Keratinocyte (primary cell): ENCODE data around the gene EFHD1.

Experiments
- CTCF ChIP-seq, 3 experiments: IDR thresholded peaks in 1 of 3; conservative IDR thresholded peaks in 1 of 3; optimal IDR thresholded peaks in 1 of 3; 2 replicates in 2 of 3; 3 replicates in 1 of 3; pipeline versions ENCODE3 to v1.5.1; 2011; ENCODE audit warnings: low read length in 3 of 3, mild to moderate bottlenecking in 3 of 3, moderate library complexity in 2 of 3, control low read depth in 1 of 3, inconsistent platforms in 1 of 3; ENCODE audit not compliant: insufficient read depth in 2 of 3; ENCODE audit errors: extremely low read depth in 1 of 3
- EZH2 ChIP-seq: IDR thresholded peaks from one replicate; pipeline ENCODE4 v1.6.1; 2012; ENCODE audit warnings: inconsistent platforms, mild to moderate bottlenecking, low read length, moderate library complexity

- TF ChIP-seq CTCF (optimal IDR thresholded peaks at IDR 0.05 in 1 of 3, IDR thresholded peaks at IDR 0.05 in 1 of 3, conservative IDR thresholded peaks at IDR 0.05 in 1 of 3; ENCODE audit: extremely low read depth in 1 of 3, insufficient read depth in 2 of 3, low read length in 3 of 3), result no peak
- no peak for TF ChIP-seq EZH2
These were observed 11.7 kb downstream of the EFHD1 start for GRCh38 chr2:232645061-232645460.
